Liver (tissue), 3 donors: ENCODE results near the gene ROR1.

ENCODE experiments used
- EGR1 ChIP-seq, 2 donors: IDR thresholded peaks; 2 replicates each; pipeline ENCODE4 v1.6.1; 2016 to 2018; ENCODE audit warnings: antibody characterized with exemption in 2 of 2, low read depth in 2 of 2
- JUND ChIP-seq, 2 donors: IDR thresholded peaks; 2 replicates each; pipeline ENCODE4 v1.6.1; 2016; ENCODE audit warnings: antibody characterized with exemption in 2 of 2
- SP1 ChIP-seq: IDR thresholded peaks from 2 replicates; pipeline ENCODE4 v1.6.1; 2018; ENCODE audit warnings: antibody characterized with exemption, mild to moderate bottlenecking
- TAF1 ChIP-seq: conservative IDR thresholded peaks from 2 replicates; pipeline ENCODE4 v1.6.1; 2016; ENCODE audit warnings: antibody characterized with exemption, mild to moderate bottlenecking
- YY1 ChIP-seq: IDR thresholded peaks from 2 replicates; pipeline ENCODE4 v1.6.1; 2016; ENCODE audit warnings: antibody characterized with exemption, mild to moderate bottlenecking
- TF ChIP-seq, protein P1 (sequence below): fragments of 150-350 bp; IDR thresholded peaks from 2 replicates; pipeline ENCODE4 v1.5.1; 2017; ENCODE audit warnings: improper control_type of control experiment, low read depth, low read length; ENCODE audit not compliant: missing input control
- TF ChIP-seq, protein P2 (sequence below): IDR thresholded peaks from 2 replicates; pipeline ENCODE4 v1.6.1; 2016; ENCODE audit warnings: antibody characterized with exemption, mild to moderate bottlenecking
- TF ChIP-seq, protein P3 (sequence below): IDR thresholded peaks from 2 replicates; pipeline ENCODE4 v1.6.1; 2016; ENCODE audit warnings: antibody characterized with exemption
- TF ChIP-seq, protein P4 (sequence below): IDR thresholded peaks from 2 replicates; pipeline ENCODE4 v1.6.1; 2016; ENCODE audit warnings: antibody characterized with exemption
- donor health status: healthy.
- donor health status: healthy.

DNA sequence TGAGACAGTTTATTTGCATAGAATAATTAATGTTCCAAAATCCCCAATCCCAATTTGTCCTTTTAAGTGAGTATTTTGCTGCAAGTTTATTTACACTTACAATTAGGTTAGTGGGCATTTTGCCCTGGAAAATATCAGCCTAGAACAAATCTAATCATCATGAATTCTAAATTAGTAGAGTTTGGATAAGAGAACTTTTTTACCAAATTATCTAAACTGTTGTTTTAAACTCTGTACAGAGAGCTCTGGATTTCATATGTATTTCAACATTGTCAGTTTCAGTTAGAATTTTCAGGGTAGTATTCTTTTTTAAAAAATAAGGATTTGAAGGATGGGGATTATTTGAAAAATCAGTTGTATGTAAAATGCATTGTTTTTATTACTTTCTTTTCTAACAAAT, 401.8 kb downstream of the ROR1 start:
- TF ChIP-seq, protein P1, sequence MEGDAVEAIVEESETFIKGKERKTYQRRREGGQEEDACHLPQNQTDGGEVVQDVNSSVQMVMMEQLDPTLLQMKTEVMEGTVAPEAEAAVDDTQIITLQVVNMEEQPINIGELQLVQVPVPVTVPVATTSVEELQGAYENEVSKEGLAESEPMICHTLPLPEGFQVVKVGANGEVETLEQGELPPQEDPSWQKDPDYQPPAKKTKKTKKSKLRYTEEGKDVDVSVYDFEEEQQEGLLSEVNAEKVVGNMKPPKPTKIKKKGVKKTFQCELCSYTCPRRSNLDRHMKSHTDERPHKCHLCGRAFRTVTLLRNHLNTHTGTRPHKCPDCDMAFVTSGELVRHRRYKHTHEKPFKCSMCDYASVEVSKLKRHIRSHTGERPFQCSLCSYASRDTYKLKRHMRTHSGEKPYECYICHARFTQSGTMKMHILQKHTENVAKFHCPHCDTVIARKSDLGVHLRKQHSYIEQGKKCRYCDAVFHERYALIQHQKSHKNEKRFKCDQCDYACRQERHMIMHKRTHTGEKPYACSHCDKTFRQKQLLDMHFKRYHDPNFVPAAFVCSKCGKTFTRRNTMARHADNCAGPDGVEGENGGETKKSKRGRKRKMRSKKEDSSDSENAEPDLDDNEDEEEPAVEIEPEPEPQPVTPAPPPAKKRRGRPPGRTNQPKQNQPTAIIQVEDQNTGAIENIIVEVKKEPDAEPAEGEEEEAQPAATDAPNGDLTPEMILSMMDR, result no peak
- no peak for TF ChIP-seq JUND (IDR thresholded peaks at IDR 0.05)
- TF ChIP-seq, protein P2, sequence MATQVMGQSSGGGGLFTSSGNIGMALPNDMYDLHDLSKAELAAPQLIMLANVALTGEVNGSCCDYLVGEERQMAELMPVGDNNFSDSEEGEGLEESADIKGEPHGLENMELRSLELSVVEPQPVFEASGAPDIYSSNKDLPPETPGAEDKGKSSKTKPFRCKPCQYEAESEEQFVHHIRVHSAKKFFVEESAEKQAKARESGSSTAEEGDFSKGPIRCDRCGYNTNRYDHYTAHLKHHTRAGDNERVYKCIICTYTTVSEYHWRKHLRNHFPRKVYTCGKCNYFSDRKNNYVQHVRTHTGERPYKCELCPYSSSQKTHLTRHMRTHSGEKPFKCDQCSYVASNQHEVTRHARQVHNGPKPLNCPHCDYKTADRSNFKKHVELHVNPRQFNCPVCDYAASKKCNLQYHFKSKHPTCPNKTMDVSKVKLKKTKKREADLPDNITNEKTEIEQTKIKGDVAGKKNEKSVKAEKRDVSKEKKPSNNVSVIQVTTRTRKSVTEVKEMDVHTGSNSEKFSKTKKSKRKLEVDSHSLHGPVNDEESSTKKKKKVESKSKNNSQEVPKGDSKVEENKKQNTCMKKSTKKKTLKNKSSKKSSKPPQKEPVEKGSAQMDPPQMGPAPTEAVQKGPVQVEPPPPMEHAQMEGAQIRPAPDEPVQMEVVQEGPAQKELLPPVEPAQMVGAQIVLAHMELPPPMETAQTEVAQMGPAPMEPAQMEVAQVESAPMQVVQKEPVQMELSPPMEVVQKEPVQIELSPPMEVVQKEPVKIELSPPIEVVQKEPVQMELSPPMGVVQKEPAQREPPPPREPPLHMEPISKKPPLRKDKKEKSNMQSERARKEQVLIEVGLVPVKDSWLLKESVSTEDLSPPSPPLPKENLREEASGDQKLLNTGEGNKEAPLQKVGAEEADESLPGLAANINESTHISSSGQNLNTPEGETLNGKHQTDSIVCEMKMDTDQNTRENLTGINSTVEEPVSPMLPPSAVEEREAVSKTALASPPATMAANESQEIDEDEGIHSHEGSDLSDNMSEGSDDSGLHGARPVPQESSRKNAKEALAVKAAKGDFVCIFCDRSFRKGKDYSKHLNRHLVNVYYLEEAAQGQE, result no peak
- no peak for TF ChIP-seq SP1
- TF ChIP-seq, protein P3, sequence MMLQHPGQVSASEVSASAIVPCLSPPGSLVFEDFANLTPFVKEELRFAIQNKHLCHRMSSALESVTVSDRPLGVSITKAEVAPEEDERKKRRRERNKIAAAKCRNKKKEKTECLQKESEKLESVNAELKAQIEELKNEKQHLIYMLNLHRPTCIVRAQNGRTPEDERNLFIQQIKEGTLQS, result no peak
- TF ChIP-seq TAF1, result no peak
- TF ChIP-seq, protein P4, sequence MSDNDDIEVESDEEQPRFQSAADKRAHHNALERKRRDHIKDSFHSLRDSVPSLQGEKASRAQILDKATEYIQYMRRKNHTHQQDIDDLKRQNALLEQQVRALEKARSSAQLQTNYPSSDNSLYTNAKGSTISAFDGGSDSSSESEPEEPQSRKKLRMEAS, result no peak
- TF ChIP-seq EGR1 (IDR thresholded peaks at IDR 0.05; ENCODE audit: low read depth in 2 of 2), result no peak
- TF ChIP-seq YY1, result no peak
